GM19452 (cell line): Measurements from ENCODE around the gene MRPS6.

Source experiments
- ATAC-seq: cut with Tn5 transposase; IDR thresholded peaks from one replicate; pipeline ENCODE4 v1.9.1; 2021; ENCODE audit not compliant: unreplicated experiment

The MRPS6 gene

DNA sequence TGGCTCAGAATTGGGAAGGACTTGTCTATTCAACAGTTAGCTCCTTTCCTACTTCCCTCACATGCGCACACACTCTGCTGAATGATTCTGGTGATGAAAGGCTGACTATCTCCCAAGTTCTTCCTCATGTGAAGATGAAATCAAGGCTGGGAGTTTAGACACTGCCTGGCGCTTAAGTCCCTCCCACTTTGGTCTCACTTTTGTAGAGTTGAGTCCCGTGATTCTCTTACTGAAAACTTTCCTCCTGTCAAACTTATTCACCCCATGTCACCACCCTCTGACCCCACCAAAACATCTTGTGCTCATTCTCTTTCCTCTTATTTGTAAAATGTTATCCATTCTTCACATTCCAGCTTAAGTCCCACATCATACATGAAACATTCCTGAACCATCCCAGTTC lies 8.4 kb upstream of the MRPS6 start:
- no peak for ATAC-seq

- no peak for ATAC-seq
Measured at GRCh38 chr21:34071683-34072082, 1.7 kb upstream of the MRPS6 start.

DNA sequence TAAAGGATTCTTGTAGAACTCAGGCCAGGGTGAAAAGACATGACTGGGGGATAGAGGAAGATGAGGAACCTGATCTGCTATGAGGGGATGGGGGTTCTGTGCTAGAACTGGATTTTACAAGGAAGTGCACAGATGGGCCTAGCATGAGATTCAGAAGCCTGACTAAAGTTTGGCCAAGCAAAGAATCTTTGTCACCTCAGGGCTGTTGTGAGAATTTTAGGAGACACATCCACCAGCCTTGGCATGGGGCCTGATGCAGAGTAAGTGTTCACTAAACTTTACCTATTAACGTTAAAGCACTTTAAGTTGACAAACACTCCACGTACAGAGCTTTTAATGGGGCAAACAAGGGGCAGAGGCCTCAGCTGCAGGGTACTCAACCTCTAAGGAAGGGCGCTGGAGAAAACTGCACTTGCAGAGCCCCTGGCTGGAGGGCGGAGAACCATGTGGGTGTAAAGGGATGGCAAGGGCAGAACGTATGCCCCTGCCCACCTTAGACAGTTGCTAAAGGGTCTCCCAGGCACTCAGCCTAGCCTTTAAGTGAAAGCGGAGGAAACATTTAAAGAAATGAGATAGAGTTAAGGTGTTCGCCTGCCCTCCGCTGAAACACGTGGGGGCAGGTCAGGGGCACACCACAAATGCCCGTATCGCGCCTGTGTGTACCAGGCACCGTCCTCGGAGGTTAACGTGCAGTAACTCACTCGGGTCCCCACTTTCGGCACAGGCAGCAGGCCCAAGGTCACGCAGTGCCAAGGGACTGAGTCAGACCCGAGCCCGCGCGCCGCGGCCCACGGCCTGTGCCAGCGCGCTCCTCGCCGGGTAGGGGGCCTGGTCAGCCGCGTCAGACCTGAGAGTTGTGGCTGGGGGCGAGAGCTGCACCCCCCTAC lies 990 bp upstream of the MRPS6 start:
- ATAC-seq, result no peak

DNA sequence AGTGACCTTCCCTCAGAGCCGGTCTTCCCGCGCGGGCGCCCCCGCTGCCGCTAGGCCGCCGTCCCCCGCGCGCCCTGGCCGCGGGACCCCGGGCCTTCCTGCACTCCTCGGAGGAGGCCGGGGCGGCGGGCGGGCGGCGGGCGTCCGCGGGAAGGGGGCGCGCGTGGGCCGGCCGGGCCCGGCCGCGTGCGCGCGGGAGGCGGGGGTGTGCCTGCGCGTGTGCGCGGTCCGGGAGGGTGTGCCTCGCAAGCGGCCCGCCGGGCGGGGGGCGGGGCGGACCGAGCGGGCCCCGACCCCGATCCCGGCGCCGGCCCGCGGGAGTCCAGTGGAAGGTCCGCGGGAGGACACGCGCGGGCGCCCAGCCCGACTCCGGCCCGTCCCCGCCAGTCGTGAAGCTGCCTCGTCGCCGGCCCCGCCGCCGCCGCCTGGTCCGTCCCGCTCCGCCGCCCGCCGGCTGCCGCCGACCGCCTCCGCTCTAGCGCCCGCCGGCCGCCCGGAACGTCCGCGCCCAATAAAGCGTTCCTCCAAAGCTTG lies 438 bp downstream of the MRPS6 start:
- ATAC-seq, result peak; percentile 42

GRCh38 chr21:34074283-34075090 lies 1.1 kb downstream of the MRPS6 start:
- ATAC-seq, result no peak

- no peak for ATAC-seq
Measured at GRCh38 chr21:34075091-34075425, 1.7 kb downstream of the MRPS6 start.

DNA sequence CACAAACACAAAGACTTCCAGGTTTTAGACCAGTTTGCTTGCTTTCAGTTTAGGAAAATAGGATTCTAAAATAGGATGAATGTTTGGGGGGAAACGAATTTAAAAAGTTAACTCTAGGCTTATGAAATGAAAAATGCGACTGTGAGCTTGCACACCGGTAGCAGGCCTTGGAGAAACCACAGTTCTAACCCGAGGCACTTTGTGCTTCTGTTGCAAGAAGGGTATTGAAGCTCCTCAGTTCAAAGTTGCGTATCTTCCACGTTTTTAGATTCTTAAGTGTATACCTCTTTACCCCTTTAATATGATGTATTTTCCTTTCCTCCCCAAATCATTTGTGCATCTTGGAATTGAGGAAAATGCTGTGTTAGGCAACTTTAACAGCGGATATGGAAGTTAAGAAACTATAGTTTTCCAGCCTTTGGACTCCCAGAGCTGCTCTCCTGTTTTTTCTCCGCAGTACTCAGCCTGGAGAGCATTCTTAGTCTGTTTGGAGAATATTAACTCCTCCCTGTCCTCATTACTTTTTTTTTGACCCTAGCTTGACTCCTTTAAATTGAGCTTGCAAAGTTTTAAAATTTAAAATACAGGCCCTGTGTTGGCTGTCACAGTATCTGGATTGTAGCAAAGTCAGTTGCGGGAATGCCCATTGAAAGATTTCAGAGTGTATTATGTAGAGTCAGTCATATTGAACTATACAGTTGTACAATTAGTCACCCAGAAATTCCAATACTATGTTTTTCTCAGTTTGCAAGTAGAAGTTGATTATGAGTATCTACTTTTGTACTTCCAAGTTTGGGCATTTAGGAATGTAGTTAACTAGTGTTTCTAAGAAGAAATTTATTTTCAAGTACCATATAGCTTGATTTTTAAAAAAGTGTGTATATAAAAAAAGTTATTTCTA lies 2.6 kb downstream of the MRPS6 start:
- ATAC-seq, result no peak

DNA sequence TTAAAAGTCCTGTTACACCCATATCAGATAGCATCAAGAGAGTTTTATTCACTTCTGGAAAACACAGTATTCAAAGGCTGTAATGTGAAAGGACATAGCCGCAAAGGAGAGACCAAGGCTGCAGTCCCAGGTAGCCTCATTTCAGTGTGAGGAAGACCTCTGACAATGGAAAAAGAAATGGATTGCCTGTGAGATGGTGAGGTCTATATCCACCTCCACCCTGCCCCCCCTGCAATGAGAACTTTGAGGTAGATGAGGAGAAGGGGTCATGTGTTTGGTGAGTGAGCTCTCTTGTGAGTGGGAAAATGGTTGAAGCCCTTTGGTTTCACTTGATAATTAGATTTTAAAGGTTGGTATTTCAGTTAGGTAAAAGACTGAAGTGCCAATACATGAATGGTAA lies 3.5 kb downstream of the MRPS6 start:
- no peak for ATAC-seq

DNA sequence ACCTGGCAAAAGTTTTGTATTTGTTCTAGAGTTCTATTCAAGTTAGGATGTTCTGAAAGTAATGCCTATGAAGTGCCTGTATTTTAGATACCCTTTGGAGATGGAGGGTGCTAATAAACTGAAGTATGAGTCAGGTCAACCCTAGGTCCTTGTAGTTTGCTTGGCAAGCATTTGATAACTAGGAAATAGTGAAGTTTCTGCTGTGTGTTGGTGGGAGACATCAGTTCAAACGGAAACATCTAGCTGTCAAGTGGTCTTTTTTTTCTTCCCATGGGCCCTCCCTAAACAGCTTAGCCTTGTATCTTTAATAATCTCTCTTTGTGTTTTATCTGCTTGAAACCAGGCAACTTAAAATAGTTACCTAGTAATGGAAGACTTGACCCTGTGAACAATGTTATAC lies 4.5 kb downstream of the MRPS6 start:
- ATAC-seq, result no peak

DNA sequence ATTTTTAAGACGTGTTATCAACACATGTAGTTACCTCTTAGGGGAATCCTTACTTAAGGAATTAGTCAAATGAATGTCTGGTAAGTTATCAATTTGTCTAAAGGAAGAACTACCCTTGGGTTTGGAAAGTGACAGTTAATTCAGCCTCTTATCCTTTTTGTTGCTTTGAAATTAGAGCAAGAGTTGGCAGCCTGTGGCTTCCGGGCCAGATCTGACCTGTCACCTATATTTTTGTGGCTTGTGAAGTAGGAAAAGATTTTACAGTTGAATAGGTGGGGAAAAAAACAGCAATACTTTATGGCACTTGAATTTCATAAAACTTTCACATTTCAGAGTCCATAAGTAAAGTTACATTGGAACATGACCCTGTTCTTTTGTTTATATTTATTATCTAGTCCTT lies 5.5 kb downstream of the MRPS6 start:
- ATAC-seq, result no peak

- ATAC-seq, result no peak
Measured at GRCh38 chr21:34080710-34081109, 7.3 kb downstream of the MRPS6 start.

DNA sequence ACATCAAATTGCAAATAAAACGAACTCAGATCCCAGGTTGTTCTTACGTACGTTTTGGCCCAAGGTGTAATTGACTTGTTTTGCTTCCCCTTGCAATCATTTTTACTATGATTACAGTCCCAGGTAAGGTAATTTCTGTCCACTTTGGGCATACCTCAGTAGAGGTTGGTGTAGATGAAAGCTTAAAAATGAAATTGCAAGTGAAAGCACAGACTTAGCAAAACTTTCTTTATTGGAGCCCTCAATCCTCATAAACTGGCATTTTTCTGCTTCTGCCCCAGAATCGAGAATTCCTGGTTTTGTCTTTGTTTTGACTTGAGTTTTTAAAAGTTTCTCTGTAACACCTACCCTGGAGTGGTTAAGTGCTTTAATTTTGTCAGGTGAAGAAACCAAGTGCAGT lies 9.4 kb downstream of the MRPS6 start:
- no peak for ATAC-seq

GRCh38 chr21:34083357-34083756 lies 10.0 kb downstream of the MRPS6 start:
- no peak for ATAC-seq

DNA sequence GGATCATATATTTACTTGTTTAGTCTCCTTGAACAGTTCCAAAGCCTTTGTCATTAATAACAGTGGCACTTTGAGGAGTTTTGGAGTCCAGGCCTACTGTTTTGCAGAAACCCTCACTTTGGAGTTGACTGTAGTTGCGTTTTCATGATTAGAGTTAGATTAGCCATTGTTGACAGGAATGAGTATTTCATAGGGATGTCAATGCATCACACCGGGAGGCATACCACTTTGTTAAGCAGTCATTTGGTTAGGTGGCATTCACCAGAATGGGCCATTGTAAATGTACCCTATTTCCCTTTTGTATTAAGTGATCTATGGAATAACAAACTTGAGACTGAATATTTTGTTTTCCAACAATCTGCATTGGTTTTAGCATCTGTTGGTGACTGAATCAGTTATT lies 11.8 kb downstream of the MRPS6 start:
- no peak for ATAC-seq

DNA sequence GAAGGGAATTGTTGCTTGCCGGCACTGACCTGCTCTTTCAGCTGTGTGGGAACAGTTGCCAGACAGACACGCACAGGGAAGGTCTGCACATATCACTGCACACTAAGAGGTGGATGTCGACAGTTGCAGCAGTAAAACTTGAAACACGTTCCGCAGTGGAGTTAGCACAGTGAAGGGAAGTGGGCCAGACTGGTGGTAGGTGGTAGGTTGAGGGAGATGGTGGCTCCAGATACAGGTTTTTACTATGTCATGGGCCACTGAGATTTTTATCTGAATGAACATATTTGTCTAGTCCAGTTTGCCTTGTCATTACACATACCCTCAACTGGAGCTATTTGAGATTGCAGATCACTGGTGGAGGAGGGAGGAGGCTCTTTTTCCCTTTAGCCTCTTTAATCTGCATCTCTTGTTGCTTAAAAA lies 13.5 kb downstream of the MRPS6 start:
- ATAC-seq, result no peak

DNA sequence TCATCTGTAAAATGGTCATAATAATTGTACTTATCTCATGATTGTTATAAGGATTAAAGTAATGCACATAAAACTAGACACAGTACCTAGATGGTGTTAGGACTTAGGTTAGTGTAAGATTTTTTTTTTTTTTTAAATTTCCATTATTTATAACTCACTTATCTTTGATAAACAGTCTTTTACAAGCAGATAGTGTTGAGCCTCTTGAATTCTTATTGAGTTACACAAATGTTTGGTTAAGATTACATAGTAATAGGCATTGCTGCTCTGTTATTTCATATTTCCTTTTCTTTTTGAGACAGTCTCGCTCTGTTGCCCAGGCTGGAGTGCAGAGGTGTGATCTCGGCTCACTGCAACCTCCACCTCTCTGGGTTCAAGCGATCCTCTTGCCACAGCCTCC lies 15.4 kb downstream of the MRPS6 start:
- ATAC-seq, result no peak

GRCh38 chr21:34091032-34091431 lies 17.7 kb downstream of the MRPS6 start:
- no peak for ATAC-seq

GRCh38 chr21:34091607-34092006 lies 18.2 kb downstream of the MRPS6 start:
- no peak for ATAC-seq

- no peak for ATAC-seq
Measured at GRCh38 chr21:34092262-34092921, 19.0 kb downstream of the MRPS6 start.

GRCh38 chr21:34093083-34093482 lies 19.7 kb downstream of the MRPS6 start:
- ATAC-seq, result no peak

- no peak for ATAC-seq
Measured at GRCh38 chr21:34094949-34095348, 21.6 kb downstream of the MRPS6 start.
